Keratinocyte (primary cell): ENCODE data around the gene MOCS3. TPM values are rescaled to one million over a fixed set of nuclear protein-coding genes. Genes with fewer than 3 reads are reported as not detected.
A peak's percentile ranks its signal among the peaks of the same experiment; 100 is the strongest.

Experiments
- DNase-seq: peaks from one replicate; pipeline ENCODE4 v3.0.0-alpha.2; 2011; ENCODE audit warnings: low read depth, missing footprints, low spot score
- FAIRE-seq: peaks from 2 replicates; lab custom pipeline; 2011; peaks lifted over from hg19 to GRCh38; lab: Jason Lieb, UNC
- H2AFZ ChIP-seq: 2 replicates; pipeline ENCODE4 v1.6.0; 2012; ENCODE audit warnings: low read length, control low read depth, inconsistent platforms; ENCODE audit not compliant: control insufficient read depth
- H3K27ac ChIP-seq: 2 replicates; pipeline ENCODE4 v1.5.1; 2011; ENCODE audit warnings: low read length; ENCODE audit not compliant: control insufficient read depth, insufficient read depth
- H3K27me3 ChIP-seq: 3 replicates; pipeline ENCODE4 v1.6.0; 2011; ENCODE audit warnings: low read length; ENCODE audit not compliant: control insufficient read depth, insufficient read depth; ENCODE audit errors: extremely low read depth
- H3K36me3 ChIP-seq, 2 experiments: 2 replicates in 1 of 2; 3 replicates in 1 of 2; pipeline ENCODE4 v1.5.1; 2011; ENCODE audit warnings: low read length in 2 of 2, mild to moderate bottlenecking in 1 of 2; ENCODE audit not compliant: control insufficient read depth in 2 of 2, insufficient read depth in 2 of 2; ENCODE audit errors: extremely low read depth in 1 of 2
- H3K4me1 ChIP-seq: 3 replicates; pipeline ENCODE4 v1.5.1; 2011; ENCODE audit warnings: low read length; ENCODE audit not compliant: control insufficient read depth, insufficient read depth; ENCODE audit errors: extremely low read depth
- H3K4me2 ChIP-seq: 3 replicates; pipeline ENCODE4 v1.6.0; 2011; ENCODE audit warnings: low read depth, low read length; ENCODE audit not compliant: control insufficient read depth, insufficient read depth; ENCODE audit errors: extremely low read depth
- H3K4me3 ChIP-seq, 3 experiments: fragments of 200-600 bp in 1 of 3; sonication (generic) in 1 of 3; 2 replicates in 2 of 3; 3 replicates in 1 of 3; pipeline ENCODE4 v1.5.1; 2011 to 2016; ENCODE audit warnings: low read length in 3 of 3, mild to moderate bottlenecking in 3 of 3, control low read depth in 2 of 3, inconsistent platforms in 1 of 3, low read depth in 1 of 3, mixed read lengths in 1 of 3, mixed run types in 1 of 3, moderate library complexity in 1 of 3; ENCODE audit not compliant: control insufficient read depth in 2 of 3, insufficient read depth in 2 of 3; ENCODE audit errors: extremely low read depth in 1 of 3
- H3K79me2 ChIP-seq: 2 replicates; pipeline ENCODE4 v1.6.0; 2012; ENCODE audit warnings: low read length; ENCODE audit not compliant: control insufficient read depth, insufficient read depth
- H3K9ac ChIP-seq: 3 replicates; pipeline ENCODE4 v1.6.0; 2011; ENCODE audit warnings: low read length; ENCODE audit not compliant: control insufficient read depth, insufficient read depth; ENCODE audit errors: extremely low read depth
- H3K9me1 ChIP-seq: 3 replicates; pipeline ENCODE4 v1.6.0; 2011; ENCODE audit warnings: low read length; ENCODE audit not compliant: control insufficient read depth, insufficient read depth; ENCODE audit errors: extremely low read depth
- H3K9me3 ChIP-seq: 2 replicates; pipeline ENCODE4 v1.5.1; 2012; ENCODE audit warnings: low read depth, low read length; ENCODE audit not compliant: control insufficient read depth
- H4K20me1 ChIP-seq: 3 replicates; pipeline ENCODE4 v1.6.0; 2011; ENCODE audit warnings: low read length; ENCODE audit not compliant: control insufficient read depth, insufficient read depth; ENCODE audit errors: extremely low read depth
- EZH2 ChIP-seq: IDR thresholded peaks from one replicate; pipeline ENCODE4 v1.6.1; 2012; ENCODE audit warnings: inconsistent platforms, mild to moderate bottlenecking, low read length, moderate library complexity
- dilution Hi-C: fragments of 300-500 bp; cut with MboI; formaldehyde crosslinking; loops from one replicate; pipeline ENCODE4 v1.7.0; 2020; ENCODE audit warnings: low sequenced_read_pairs; ENCODE audit not compliant: extremely low pct_ligation_motif_present
- polyA plus RNA-seq, 5 experiments: library from polyadenylated mRNA; depleted of rRNA in 3 of 5; stranded (reverse) in 3 of 5; stranded (forward) in 1 of 5; unstranded in 1 of 5; fragments of >200 nt; gene quantifications; 1 replicate in 1 of 5; 2 replicates in 3 of 5; 3 replicates in 1 of 5; pipeline versions ENCODE4 v1.2.1 to v1.2.3, GENCODE V29; 2011 to 2012; ENCODE audit warnings: missing spikeins in 2 of 5, low read depth in 1 of 5, low replicate concordance in 1 of 5
- TF ChIP-seq, protein P1 (sequence below), 3 experiments: IDR thresholded peaks in 1 of 3; conservative IDR thresholded peaks in 1 of 3; optimal IDR thresholded peaks in 1 of 3; 2 replicates in 2 of 3; 3 replicates in 1 of 3; pipeline versions ENCODE3 to v1.5.1; 2011; ENCODE audit warnings: low read length in 3 of 3, mild to moderate bottlenecking in 3 of 3, moderate library complexity in 2 of 3, control low read depth in 1 of 3, inconsistent platforms in 1 of 3; ENCODE audit not compliant: insufficient read depth in 2 of 3; ENCODE audit errors: extremely low read depth in 1 of 3

The MOCS3 gene
- polyA plus RNA-seq, 1 donor (not counting 4 experiments of a cell fraction or from before 2014, with no cell fraction given): 4.0 TPM

DNA sequence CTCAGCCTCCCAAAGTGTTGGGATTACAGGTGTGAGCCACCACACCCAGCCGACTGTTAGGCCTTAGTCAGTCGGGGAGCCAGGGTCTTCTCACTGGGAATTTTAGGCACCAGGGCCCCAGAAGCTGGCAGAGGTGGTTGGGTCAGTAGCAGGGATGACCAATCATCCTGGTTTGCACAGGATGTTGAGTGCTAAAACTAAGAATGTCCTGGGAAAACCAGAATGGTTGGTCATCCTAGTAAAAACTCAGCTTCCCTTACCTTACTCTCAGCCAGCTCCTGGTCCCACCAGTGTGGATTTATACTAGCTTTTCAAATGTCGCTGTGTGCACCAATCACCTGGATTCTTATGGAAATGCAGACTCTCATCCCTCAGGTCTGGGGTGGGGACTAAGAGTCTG is 32.5 kb downstream of the MOCS3 start:
- dilution Hi-C loops: no loop called here
- FAIRE-seq (no peak), DNase-seq (no peak)
- H3K27me3 ChIP-seq: no peaks in the 10 kb centered on the region
- no peaks in the 10 kb centered on the region for H3K9me1 ChIP-seq
- no peak overlapping the region for H3K27ac ChIP-seq
- TF ChIP-seq, protein P1, sequence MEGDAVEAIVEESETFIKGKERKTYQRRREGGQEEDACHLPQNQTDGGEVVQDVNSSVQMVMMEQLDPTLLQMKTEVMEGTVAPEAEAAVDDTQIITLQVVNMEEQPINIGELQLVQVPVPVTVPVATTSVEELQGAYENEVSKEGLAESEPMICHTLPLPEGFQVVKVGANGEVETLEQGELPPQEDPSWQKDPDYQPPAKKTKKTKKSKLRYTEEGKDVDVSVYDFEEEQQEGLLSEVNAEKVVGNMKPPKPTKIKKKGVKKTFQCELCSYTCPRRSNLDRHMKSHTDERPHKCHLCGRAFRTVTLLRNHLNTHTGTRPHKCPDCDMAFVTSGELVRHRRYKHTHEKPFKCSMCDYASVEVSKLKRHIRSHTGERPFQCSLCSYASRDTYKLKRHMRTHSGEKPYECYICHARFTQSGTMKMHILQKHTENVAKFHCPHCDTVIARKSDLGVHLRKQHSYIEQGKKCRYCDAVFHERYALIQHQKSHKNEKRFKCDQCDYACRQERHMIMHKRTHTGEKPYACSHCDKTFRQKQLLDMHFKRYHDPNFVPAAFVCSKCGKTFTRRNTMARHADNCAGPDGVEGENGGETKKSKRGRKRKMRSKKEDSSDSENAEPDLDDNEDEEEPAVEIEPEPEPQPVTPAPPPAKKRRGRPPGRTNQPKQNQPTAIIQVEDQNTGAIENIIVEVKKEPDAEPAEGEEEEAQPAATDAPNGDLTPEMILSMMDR (optimal IDR thresholded peaks at IDR 0.05 in 1 of 3, IDR thresholded peaks at IDR 0.05 in 1 of 3, conservative IDR thresholded peaks at IDR 0.05 in 1 of 3; ENCODE audit: extremely low read depth in 1 of 3, insufficient read depth in 2 of 3, low read length in 3 of 3): no peak
- no peak for TF ChIP-seq EZH2
- H3K79me2 ChIP-seq: no peaks in the 10 kb centered on the region
- H3K4me2 ChIP-seq: no peak overlapping the region
- no peak overlapping the region for H3K4me3 ChIP-seq
- no peaks in the 10 kb centered on the region for H3K36me3 ChIP-seq
- H4K20me1 ChIP-seq: no peaks in the 10 kb centered on the region
- H3K9ac ChIP-seq: no peak overlapping the region
- H3K4me1 ChIP-seq: peaks cover 18% of the 10 kb centered on the region
- H2AFZ ChIP-seq: no peak overlapping the region
- H3K9me3 ChIP-seq: no peaks in the 10 kb centered on the region

DNA sequence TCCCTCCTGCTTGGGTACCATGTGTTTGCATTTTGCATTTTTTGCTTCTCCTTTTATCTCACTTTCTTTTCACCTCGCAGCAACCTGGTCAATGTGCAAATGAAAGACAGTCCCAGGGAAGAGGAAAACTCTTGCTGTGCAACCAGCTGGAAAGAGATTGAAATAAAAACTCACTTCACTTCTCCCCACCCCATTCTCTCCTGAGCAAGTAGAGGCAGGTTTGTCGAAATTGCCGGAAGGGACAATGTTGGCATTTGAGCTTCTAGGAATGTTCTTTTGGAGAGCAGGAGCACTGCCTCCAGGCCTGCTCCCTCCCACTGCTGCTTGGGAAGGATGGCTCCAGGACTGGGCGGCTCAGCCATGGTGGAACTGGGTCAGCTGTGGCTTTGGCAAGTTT is 33.7 kb downstream of the MOCS3 start:
- FAIRE-seq: peak; percentile 49
- H3K79me2 ChIP-seq: no peaks in the 10 kb centered on the region
- peak overlapping the region; percentile 70 for H2AFZ ChIP-seq

More for the DNA sequence above, 33.7 kb downstream of the MOCS3 start:
- peak; percentile 80 for DNase-seq
- H3K27me3 ChIP-seq: no peaks in the 10 kb centered on the region
- dilution Hi-C loops: no loop called here
- H3K9me3 ChIP-seq: no peaks in the 10 kb centered on the region
- peak overlapping the region; percentile 53 for H3K9ac ChIP-seq
- H3K4me1 ChIP-seq: peaks cover 18% of the 10 kb centered on the region
- H3K36me3 ChIP-seq: no peaks in the 10 kb centered on the region
- H3K27ac ChIP-seq: peak overlapping the region; percentile 76
- peak overlapping the region; percentile 85 for H3K4me2 ChIP-seq
- H3K9me1 ChIP-seq: no peaks in the 10 kb centered on the region
- TF ChIP-seq, protein P1 (optimal IDR thresholded peaks at IDR 0.05 in 1 of 3, IDR thresholded peaks at IDR 0.05 in 1 of 3, conservative IDR thresholded peaks at IDR 0.05 in 1 of 3; ENCODE audit: extremely low read depth in 1 of 3, insufficient read depth in 2 of 3, low read length in 3 of 3): no peak
- TF ChIP-seq EZH2: no peak
- peak overlapping the region in 2 of 3 experiments; percentile 47 to 55 for H3K4me3 ChIP-seq
- no peaks in the 10 kb centered on the region for H4K20me1 ChIP-seq
